B cell (primary cell): ENCODE results near the gene ZFPM1.

Experiments used
- CTCF ChIP-seq: fragments of 200-600 bp; IDR thresholded peaks from one replicate; pipeline ENCODE4 v1.8.0; 2022; ENCODE audit warnings: antibody characterized with exemption, mild to moderate bottlenecking
- EZH2 ChIP-seq: IDR thresholded peaks from 2 replicates; pipeline ENCODE4 v1.6.1; 2012; ENCODE audit warnings: borderline replicate concordance, low read depth, mild to moderate bottlenecking, moderate library complexity, low read length; ENCODE audit not compliant: insufficient read depth, poor library complexity, severe bottlenecking

DNA sequence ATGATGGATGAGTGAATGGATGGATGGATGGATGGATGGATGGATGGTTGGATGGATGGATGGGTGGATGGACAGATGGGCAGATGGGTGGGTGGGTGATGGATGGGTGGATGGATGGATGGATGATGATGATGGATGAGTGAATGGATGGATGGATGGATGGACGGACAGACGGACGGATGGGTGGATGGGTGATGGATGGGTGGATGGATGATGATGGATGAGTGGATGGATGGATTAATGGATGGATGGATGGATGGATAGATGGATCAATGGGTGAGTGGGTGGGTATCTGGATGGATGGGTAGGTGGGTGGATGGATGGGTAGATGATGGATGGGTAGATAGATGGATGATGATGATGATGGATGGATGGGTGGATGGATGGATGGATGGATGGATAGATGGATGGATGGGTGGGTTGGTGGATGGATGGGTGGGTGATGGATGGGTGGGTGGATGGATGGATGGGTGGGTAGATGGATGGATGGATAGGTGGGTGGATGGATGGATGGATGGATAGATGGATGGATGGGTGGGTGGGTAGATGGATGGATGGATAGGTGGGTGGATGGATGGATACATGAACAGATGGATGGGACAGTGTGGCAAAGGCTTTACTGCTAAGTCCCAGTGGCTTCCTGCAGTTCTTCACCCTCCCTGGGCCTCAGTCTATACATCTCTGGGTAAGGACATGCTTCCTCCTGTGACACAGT, 30.2 kb upstream of the ZFPM1 start:
- TF ChIP-seq CTCF (no peak), EZH2 (no peak)
